Caco-2 (cell line): ENCODE data around the gene GHR. TPM values are rescaled to one million over a fixed set of nuclear protein-coding genes. Genes with fewer than 3 reads are reported as not detected.

Source experiments
- BruUV-seq: library from RNA; stranded (reverse); fragments of 400-500 nt; replicated peaks from 2 replicates; lab custom pipeline; 2021; lab: Mats Ljungman, UMichigan
- CTCF ChIA-PET: fragments of 300-600 bp; sonication (Branson Sonifier 250); formaldehyde crosslinking; loops from one replicate; lab custom pipeline; 2022; ENCODE audit warnings: antibody characterized with exemption; lab: Charles Lee
- POLR2A ChIA-PET: fragments of 300-600 bp; sonication (Branson Sonifier 250); formaldehyde crosslinking; loops from one replicate; lab custom pipeline; 2022; ENCODE audit warnings: antibody characterized with exemption; lab: Charles Lee
- DNase-seq, 2 experiments: peaks; one replicate each; pipeline versions ENCODE4 v3.0.0 to v3.0.0-alpha.2; 2020 to 2022
- H3K27me3 ChIP-seq: replicated peaks from 2 replicates; pipeline ENCODE4 v1.6.0; 2011; ENCODE audit warnings: low read length; ENCODE audit not compliant: control insufficient read depth, insufficient read depth
- H3K36me3 ChIP-seq: 2 replicates; pipeline ENCODE4 v1.5.1; 2011; ENCODE audit warnings: low read length; ENCODE audit not compliant: control insufficient read depth, insufficient read depth
- H3K4me1 ChIP-seq: fragments of 250-450 bp; sonication (Bioruptor Pico); 2 replicates; pipeline ENCODE4 v1.5.1; 2020; ENCODE audit warnings: mild to moderate bottlenecking
- H3K4me3 ChIP-seq: 2 replicates; pipeline ENCODE4 v1.5.1; 2011; ENCODE audit warnings: low read depth, mild to moderate bottlenecking, control low read depth, low read length
- H3K9me3 ChIP-seq: fragments of 250-450 bp; sonication (Bioruptor Pico); 2 replicates; pipeline ENCODE4 v1.5.1; 2020; ENCODE audit warnings: mild to moderate bottlenecking, moderate library complexity
- H3K27ac Mint-ChIP-seq: one replicate; pipeline ENCODE4 v1.8.0; 2022; ENCODE audit warnings: mixed read lengths; ENCODE audit not compliant: unreplicated experiment
- H3K27me3 Mint-ChIP-seq: one replicate; pipeline ENCODE4 v1.8.0; 2022; ENCODE audit warnings: mixed read lengths; ENCODE audit not compliant: insufficient read depth, unreplicated experiment
- H3K36me3 Mint-ChIP-seq: one replicate; pipeline ENCODE4 v1.8.0; 2022; ENCODE audit warnings: mild to moderate bottlenecking, mixed read lengths; ENCODE audit not compliant: insufficient read depth, unreplicated experiment
- H3K4me1 Mint-ChIP-seq: one replicate; pipeline ENCODE4 v1.8.0; 2022; ENCODE audit warnings: low read depth, mixed read lengths; ENCODE audit not compliant: unreplicated experiment
- H3K4me3 Mint-ChIP-seq: one replicate; pipeline ENCODE4 v1.8.0; 2022; ENCODE audit warnings: mild to moderate bottlenecking, moderate library complexity, mixed read lengths; ENCODE audit not compliant: unreplicated experiment
- H3K9me3 Mint-ChIP-seq: one replicate; pipeline ENCODE4 v1.8.0; 2022; ENCODE audit warnings: mixed read lengths; ENCODE audit not compliant: unreplicated experiment
- intact Hi-C: fragments of 100-400 bp; cut with micrococcal nuclease; formaldehyde crosslinking; loops from one replicate; pipeline ENCODE4 v1.10.0; 2022; ENCODE audit not compliant: unreplicated experiment
- total RNA-seq: library from RNA; stranded (reverse); gene quantifications from 2 replicates; pipeline ENCODE4 v1.2.3, GENCODE V29; 2022
- TF ChIP-seq, protein P1 (sequence below), 2 experiments: fragments of 200-600 bp in 1 of 2; IDR thresholded peaks; 1 replicate in 1 of 2; 2 replicates in 1 of 2; pipeline versions ENCODE4 v1.5.1 to v1.8.0; 2011 to 2022; ENCODE audit warnings: antibody characterized with exemption in 1 of 2, control low read depth in 1 of 2, inconsistent platforms in 1 of 2, low read depth in 1 of 2, low read length in 1 of 2, mild to moderate bottlenecking in 1 of 2, moderate library complexity in 1 of 2; ENCODE audit not compliant: insufficient read depth in 1 of 2, severe bottlenecking in 1 of 2, unreplicated experiment in 1 of 2

The GHR gene
- total RNA-seq, 1 experiment from 2014 or later = 0.54 TPM

DNA sequence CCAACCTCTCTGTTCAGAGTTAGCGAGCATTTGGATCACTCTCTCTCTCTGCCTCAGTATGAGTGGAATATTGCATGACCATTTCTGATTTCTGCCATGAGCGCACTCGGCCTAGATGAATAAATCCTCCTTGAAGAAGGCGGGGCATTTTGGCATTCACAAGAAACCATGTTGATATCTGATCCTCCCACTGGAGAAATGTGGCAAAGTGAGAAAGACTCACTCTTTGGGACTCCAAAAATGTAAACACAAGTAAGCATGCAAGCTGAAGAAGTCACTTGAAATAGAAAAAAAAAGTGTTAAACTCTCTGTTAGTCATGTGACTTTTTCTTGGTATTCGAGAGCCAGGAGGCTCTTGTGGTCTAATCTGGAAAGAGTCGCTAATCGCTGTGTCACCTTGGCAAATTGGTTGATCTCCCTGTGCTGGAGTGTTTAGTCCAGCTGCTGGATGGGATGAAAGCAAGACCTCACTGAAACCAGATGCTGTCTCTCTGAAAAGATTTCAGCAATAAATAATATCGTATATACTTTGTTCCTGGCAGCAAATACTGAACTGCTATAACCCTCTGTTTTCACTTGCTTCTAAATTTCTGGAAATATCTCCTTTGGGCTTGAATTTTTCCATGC is 95.5 kb downstream of the GHR start:
- POLR2A ChIA-PET = no interaction called here
- no peak overlapping the region for H3K4me3 ChIP-seq
- H3K27ac Mint-ChIP-seq = no peak overlapping the region
- CTCF ChIA-PET = no interaction called here
- no peak for DNase-seq
- no peaks in the 10 kb centered on the region for H3K27me3 Mint-ChIP-seq
- no peaks in the 10 kb centered on the region for H3K27me3 ChIP-seq
- H3K4me1 Mint-ChIP-seq = peaks cover 8% of the 10 kb centered on the region
- BruUV-seq = no TSS peak
- intact Hi-C loops = loop anchor here (5.0 kb wide), 2 partner anchors 54 to 96 kb away; partner anchors contain the start of gene GHR
- TF ChIP-seq, protein P1, sequence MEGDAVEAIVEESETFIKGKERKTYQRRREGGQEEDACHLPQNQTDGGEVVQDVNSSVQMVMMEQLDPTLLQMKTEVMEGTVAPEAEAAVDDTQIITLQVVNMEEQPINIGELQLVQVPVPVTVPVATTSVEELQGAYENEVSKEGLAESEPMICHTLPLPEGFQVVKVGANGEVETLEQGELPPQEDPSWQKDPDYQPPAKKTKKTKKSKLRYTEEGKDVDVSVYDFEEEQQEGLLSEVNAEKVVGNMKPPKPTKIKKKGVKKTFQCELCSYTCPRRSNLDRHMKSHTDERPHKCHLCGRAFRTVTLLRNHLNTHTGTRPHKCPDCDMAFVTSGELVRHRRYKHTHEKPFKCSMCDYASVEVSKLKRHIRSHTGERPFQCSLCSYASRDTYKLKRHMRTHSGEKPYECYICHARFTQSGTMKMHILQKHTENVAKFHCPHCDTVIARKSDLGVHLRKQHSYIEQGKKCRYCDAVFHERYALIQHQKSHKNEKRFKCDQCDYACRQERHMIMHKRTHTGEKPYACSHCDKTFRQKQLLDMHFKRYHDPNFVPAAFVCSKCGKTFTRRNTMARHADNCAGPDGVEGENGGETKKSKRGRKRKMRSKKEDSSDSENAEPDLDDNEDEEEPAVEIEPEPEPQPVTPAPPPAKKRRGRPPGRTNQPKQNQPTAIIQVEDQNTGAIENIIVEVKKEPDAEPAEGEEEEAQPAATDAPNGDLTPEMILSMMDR (IDR thresholded peaks at IDR 0.05; ENCODE audit: insufficient read depth in 1 of 2, low read depth in 1 of 2, low read length in 1 of 2, severe bottlenecking in 1 of 2, unreplicated experiment in 1 of 2) = no peak
- no peaks in the 10 kb centered on the region for H3K36me3 Mint-ChIP-seq
- H3K4me1 ChIP-seq = peaks cover 20% of the 10 kb centered on the region; the same call in 1 of the 2 replicates
- H3K36me3 ChIP-seq = no peaks in the 10 kb centered on the region
- H3K9me3 Mint-ChIP-seq = no peaks in the 10 kb centered on the region
- no peak overlapping the region for H3K4me3 Mint-ChIP-seq
- H3K9me3 ChIP-seq = no peaks in the 10 kb centered on the region

DNA sequence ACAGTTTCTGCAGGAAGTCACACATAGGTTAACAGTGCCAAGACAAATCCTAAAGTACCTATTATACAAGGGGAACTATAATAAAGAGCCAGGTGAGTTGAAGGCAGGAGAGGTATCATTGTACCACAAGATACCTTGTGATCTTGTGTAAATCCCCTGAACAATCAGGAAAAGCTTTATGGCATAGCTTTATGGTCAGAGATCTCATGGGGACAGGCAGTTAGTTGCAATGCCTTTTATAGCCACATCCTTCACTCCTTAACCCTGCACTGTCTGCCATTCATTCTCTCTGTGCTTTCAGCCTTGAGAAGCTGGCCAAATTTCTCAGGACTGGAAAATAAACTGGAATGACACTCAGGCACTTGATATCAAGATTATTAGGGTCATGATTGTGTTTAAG is 97.0 kb downstream of the GHR start:
- peaks cover 18% of the 10 kb centered on the region; the same call in 1 of the 2 replicates for H3K4me1 ChIP-seq
- no peaks in the 10 kb centered on the region for H3K9me3 Mint-ChIP-seq
- peaks cover 8% of the 10 kb centered on the region for H3K4me1 Mint-ChIP-seq
- no peaks in the 10 kb centered on the region for H3K36me3 ChIP-seq
- no peaks in the 10 kb centered on the region for H3K27me3 ChIP-seq
- H3K36me3 Mint-ChIP-seq = no peaks in the 10 kb centered on the region
- intact Hi-C loops = no loop called here
- ChIA-PET POLR2A (no interaction called here), CTCF (no interaction called here)
- no peak overlapping the region for H3K27ac Mint-ChIP-seq
- no peak overlapping the region for H3K4me3 ChIP-seq
- BruUV-seq = no TSS peak
- no peaks in the 10 kb centered on the region for H3K27me3 Mint-ChIP-seq
- DNase-seq = no peak
- TF ChIP-seq, protein P1 (IDR thresholded peaks at IDR 0.05; ENCODE audit: insufficient read depth in 1 of 2, low read depth in 1 of 2, low read length in 1 of 2, severe bottlenecking in 1 of 2, unreplicated experiment in 1 of 2) = no peak
- no peak overlapping the region for H3K4me3 Mint-ChIP-seq
- H3K9me3 ChIP-seq = no peaks in the 10 kb centered on the region

DNA sequence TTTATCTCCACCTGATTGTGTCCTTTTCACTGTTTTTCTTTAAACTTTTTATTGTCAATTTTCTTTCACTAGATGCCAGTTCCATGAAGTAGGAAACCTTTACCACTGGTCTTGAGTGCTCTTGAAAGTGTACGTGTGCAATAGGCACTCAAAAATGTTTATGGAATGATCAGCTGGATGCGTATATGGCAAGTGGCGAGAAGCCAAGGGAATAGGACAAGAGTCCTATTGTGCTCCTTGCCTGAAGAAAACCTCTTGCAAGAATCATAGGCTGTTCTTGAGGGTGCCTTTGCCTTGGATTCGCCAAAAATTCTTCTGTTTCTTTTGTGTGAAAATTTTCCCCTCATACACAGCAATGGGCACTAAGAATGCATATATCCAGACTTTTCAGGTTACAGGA is 97.7 kb downstream of the GHR start:
- POLR2A ChIA-PET = no interaction called here

More for the DNA sequence above, 97.7 kb downstream of the GHR start:
- Mint-ChIP-seq H3K27ac (no peak overlapping the region), H3K27me3 (no peaks in the 10 kb centered on the region), H3K4me1 (peaks cover 8% of the 10 kb centered on the region), H3K9me3 (no peaks in the 10 kb centered on the region), H3K4me3 (no peak overlapping the region), H3K36me3 (no peaks in the 10 kb centered on the region)
- Histone ChIP-seq H3K4me3 (no peak overlapping the region), H3K27me3 (no peaks in the 10 kb centered on the region), H3K9me3 (no peaks in the 10 kb centered on the region), H3K36me3 (no peaks in the 10 kb centered on the region), H3K4me1 (peaks cover 13% of the 10 kb centered on the region; the same call in 1 of the 2 replicates)
- CTCF ChIA-PET = no interaction called here
- BruUV-seq = no TSS peak
- intact Hi-C loops = no loop called here
- TF ChIP-seq, protein P1 (IDR thresholded peaks at IDR 0.05; ENCODE audit: insufficient read depth in 1 of 2, low read depth in 1 of 2, low read length in 1 of 2, severe bottlenecking in 1 of 2, unreplicated experiment in 1 of 2) = no peak
- DNase-seq = no peak
